GM18909 (cell line): ENCODE data around the gene HCAR2.
"Not testable (repeated sequence)": the region's sequence is repeated elsewhere in the genome, so short reads cannot be mapped to it uniquely, and the experiment has no call there.

ENCODE experiments used
- ATAC-seq: cut with Tn5 transposase; IDR thresholded peaks from one replicate; pipeline ENCODE4 v1.9.1; 2021; ENCODE audit warnings: mild to moderate bottlenecking; ENCODE audit not compliant: unreplicated experiment, poor library complexity

Gene HCAR2

GRCh38 chr12:122721057-122721545, 17.9 kb upstream of the HCAR2 start:
- no peak for ATAC-seq

- ATAC-seq = not testable (repeated sequence)
Observed at GRCh38 chr12:122716658-122717057, 13.5 kb upstream of the HCAR2 start, which contains the start of gene HCAR3. TSS of gene HCAR3 (minus strand) at chr12:122716811. CDS start at chr12:122716737, 74 bp downstream.

- ATAC-seq = not testable (repeated sequence)
Observed at GRCh38 chr12:122715211-122715610, 12.1 kb upstream of the HCAR2 start.

- not testable (repeated sequence) for ATAC-seq
Observed at GRCh38 chr12:122713491-122714188, 10.5 kb upstream of the HCAR2 start.

GRCh38 chr12:122711266-122711665, 8.1 kb upstream of the HCAR2 start:
- ATAC-seq = not testable (repeated sequence)

GRCh38 chr12:122710341-122710740, 7.2 kb upstream of the HCAR2 start:
- not testable (repeated sequence) for ATAC-seq

- not testable (repeated sequence) for ATAC-seq
Observed at GRCh38 chr12:122709287-122709686, 6.1 kb upstream of the HCAR2 start.

- not testable (repeated sequence) for ATAC-seq
Observed at GRCh38 chr12:122703841-122704240, 684 bp upstream of the HCAR2 start.

- not testable (repeated sequence) for ATAC-seq
Observed at GRCh38 chr12:122701481-122701880, 1.7 kb downstream of the HCAR2 start.

GRCh38 chr12:122700038-122700710, 3.0 kb downstream of the HCAR2 start:
- ATAC-seq = not testable (repeated sequence)

- not testable (repeated sequence) for ATAC-seq
Observed at GRCh38 chr12:122696922-122697321, 6.2 kb downstream of the HCAR2 start.

- ATAC-seq = no peak
Observed at GRCh38 chr12:122691566-122691965, 11.6 kb downstream of the HCAR2 start.

- no peak for ATAC-seq
Observed at GRCh38 chr12:122688291-122688690, 14.9 kb downstream of the HCAR2 start.

- no peak for ATAC-seq
Observed at GRCh38 chr12:122687086-122687485, 16.1 kb downstream of the HCAR2 start.

- no peak for ATAC-seq
Observed at GRCh38 chr12:122686538-122686937, 16.6 kb downstream of the HCAR2 start.

GRCh38 chr12:122684297-122684813, 18.8 kb downstream of the HCAR2 start:
- ATAC-seq = no peak

- ATAC-seq = no peak
Observed at GRCh38 chr12:122681814-122682213, 21.3 kb downstream of the HCAR2 start.

GRCh38 chr12:122680989-122681388, 22.2 kb downstream of the HCAR2 start:
- ATAC-seq = not testable (repeated sequence)

GRCh38 chr12:122676781-122677180, 26.4 kb downstream of the HCAR2 start:
- not testable (repeated sequence) for ATAC-seq

GRCh38 chr12:122676015-122676414, 27.1 kb downstream of the HCAR2 start:
- not testable (repeated sequence) for ATAC-seq

GRCh38 chr12:122672515-122672914, 30.6 kb downstream of the HCAR2 start:
- ATAC-seq = no peak
